ENCODE results near the gene MAPKAP1. TPM values are rescaled to one million over a fixed set of nuclear protein-coding genes. Genes with fewer than 3 reads are reported as not detected.

Gene MAPKAP1
- total RNA-seq, 1 donor from 2014 or later: 127 TPM

- intact Hi-C loops (cut with micrococcal nuclease): no loop called here
- no peak for DNase-seq
These were observed 280.1 kb downstream of the MAPKAP1 start for GRCh38 chr9:125426926-125427325.

DNA sequence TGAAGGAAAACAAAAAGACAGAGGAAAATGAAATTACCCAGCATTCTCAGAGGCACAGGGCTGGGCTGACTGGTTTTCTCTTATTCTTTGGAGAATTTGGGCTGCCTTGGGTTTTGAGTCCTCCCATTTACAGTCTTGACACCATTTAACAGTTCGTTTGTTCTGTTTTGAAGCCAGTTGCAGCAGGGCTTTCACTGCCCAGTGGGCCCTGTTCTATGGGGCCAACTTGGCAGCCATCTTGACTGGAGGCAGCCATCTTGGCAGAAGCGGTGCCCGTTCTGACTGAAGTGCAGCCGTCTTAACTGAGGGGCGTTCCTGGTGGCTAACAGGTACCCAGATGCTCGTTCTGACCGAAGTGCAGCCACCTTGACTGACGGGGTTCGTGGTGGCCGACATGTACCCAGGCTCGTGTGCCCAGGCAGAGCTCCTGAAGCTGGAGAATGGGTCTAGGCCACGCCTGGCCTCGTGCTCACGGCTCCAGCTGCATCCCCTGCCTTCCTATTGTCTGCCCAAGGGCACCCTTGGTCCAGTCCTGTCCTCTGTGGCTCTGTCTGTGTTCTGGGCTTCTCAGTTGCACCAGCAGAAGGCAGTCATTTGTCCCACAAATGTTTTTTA is 281.0 kb downstream of the MAPKAP1 start:
- no peak for TF ChIP-seq CTCF (IDR thresholded peaks at IDR 0.05; ENCODE audit: borderline replicate concordance)
- intact Hi-C loops (cut with micrococcal nuclease): no loop called here
- no peak for DNase-seq

More at GRCh38 chr9:125426926-125427325, 280.1 kb downstream of the MAPKAP1 start:
- no peak overlapping the region for H3K27ac ChIP-seq (replicated peaks)
- H3K4me3 ChIP-seq: no peak overlapping the region
- H3K4me1 ChIP-seq: peaks cover 4% of the 10 kb centered on the region
- H3K27me3 ChIP-seq (ENCODE audit: low read depth): no peaks in the 10 kb centered on the region
- no peaks in the 10 kb centered on the region for H3K36me3 ChIP-seq
- TF ChIP-seq CTCF (IDR thresholded peaks at IDR 0.05; ENCODE audit: borderline replicate concordance): no peak
- no peaks in the 10 kb centered on the region for H3K9me3 ChIP-seq (replicated peaks)

DNA sequence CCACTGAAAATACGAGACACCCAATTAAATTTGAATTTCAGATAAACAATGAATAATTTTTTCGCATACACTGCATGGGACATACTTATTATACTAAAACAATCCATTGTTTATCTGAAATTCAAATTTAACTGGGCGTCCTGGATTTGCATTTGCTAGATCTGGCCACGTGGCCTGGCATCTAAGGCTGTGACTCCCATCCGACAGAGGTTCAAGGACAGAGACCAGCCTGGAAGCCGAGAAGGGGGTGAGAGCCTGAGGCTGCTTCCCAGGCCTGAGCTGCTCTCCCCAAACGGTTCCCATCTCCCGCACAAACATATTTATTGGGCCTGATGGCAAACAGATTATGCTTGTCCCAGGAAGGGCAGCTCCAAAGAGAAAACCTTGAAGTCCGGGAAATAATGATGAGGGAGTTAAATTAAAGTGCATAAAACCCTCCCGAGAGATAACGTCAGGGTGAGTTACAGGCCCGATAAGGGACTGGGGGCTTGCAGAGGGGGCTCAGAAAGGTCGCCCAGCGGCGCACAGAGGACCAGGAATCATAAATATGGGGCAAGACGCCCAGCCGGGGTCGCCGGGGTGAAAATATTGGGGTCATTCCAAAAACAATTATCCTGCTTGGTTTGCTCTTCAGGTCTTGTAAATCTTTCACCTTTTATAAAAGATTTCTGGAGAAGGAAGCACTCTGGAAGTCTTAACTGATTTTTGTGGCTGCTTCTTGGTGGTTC is 281.7 kb downstream of the MAPKAP1 start:
- DNase-seq: no peak
- Histone ChIP-seq H3K27me3 (ENCODE audit: low read depth) (no peaks in the 10 kb centered on the region), H3K4me3 (no peak overlapping the region), H3K36me3 (no peaks in the 10 kb centered on the region), H3K9me3 (replicated peaks) (no peaks in the 10 kb centered on the region), H3K4me1 (no peaks in the 10 kb centered on the region), H3K27ac (replicated peaks) (no peak overlapping the region)
- no peak for TF ChIP-seq CTCF (IDR thresholded peaks at IDR 0.05; ENCODE audit: borderline replicate concordance)
- intact Hi-C loops (cut with micrococcal nuclease): no loop called here

More for the DNA sequence above, 281.0 kb downstream of the MAPKAP1 start:
- Histone ChIP-seq H3K9me3 (replicated peaks) (no peaks in the 10 kb centered on the region), H3K27me3 (ENCODE audit: low read depth) (no peaks in the 10 kb centered on the region), H3K36me3 (no peaks in the 10 kb centered on the region), H3K27ac (replicated peaks) (no peak overlapping the region), H3K4me3 (no peak overlapping the region), H3K4me1 (no peaks in the 10 kb centered on the region)

DNA sequence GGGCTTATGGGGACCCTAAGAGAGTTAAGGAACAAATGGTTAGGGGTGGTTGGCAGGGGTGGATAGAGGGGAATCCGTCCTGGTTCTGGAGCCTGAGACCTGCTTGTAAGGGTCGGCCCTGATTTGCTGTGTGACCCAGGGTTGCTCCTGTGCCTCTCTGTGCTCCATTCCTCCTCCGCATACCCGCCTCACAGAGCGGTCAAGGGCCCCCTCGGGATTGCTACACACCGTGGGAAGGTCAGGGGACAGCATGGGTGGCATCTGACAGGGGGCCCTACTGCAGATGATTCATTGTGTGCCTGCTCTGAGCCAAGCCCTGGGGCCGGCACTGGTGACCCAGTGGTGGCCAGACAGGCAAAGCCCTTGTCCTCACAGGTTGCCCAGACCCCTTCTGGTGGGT is 283.0 kb downstream of the MAPKAP1 start:
- intact Hi-C loops (cut with micrococcal nuclease): no loop called here
- Histone ChIP-seq H3K27me3 (ENCODE audit: low read depth) (no peaks in the 10 kb centered on the region), H3K9me3 (replicated peaks) (no peaks in the 10 kb centered on the region), H3K4me1 (no peaks in the 10 kb centered on the region), H3K36me3 (no peaks in the 10 kb centered on the region), H3K27ac (replicated peaks) (no peak overlapping the region), H3K4me3 (no peak overlapping the region)
- no peak for DNase-seq
- TF ChIP-seq CTCF (IDR thresholded peaks at IDR 0.05; ENCODE audit: borderline replicate concordance): no peak

DNA sequence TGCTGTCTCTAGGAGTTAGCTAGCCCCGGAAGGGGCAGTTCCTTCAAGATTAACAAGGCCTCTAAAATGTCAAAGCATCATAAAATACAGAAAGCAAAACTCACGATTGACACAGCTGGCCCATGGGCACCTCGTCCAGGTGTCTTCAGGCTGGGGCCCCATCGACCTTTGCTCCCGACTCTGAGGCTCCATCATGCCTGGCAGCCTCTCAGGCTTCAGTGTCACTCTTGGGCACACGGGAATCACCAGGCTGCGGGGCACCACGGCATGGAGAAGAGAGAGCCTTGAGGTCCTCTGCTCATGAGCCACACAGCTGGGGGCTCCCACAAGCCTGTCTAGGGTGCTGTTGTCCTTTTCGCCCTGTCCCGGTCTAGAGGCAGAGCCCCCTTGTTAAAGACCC is 284.2 kb downstream of the MAPKAP1 start:
- Histone ChIP-seq H3K27me3 (ENCODE audit: low read depth) (no peaks in the 10 kb centered on the region), H3K4me1 (no peaks in the 10 kb centered on the region), H3K9me3 (replicated peaks) (no peaks in the 10 kb centered on the region), H3K27ac (replicated peaks) (no peak overlapping the region), H3K36me3 (no peaks in the 10 kb centered on the region), H3K4me3 (no peak overlapping the region)
- no peak for DNase-seq
- intact Hi-C loops (cut with micrococcal nuclease): no loop called here
- TF ChIP-seq CTCF (IDR thresholded peaks at IDR 0.05; ENCODE audit: borderline replicate concordance): no peak

All from left ventricle myocardium inferior (tissue), 1 donor.